Panc1 (cell line): ENCODE results near the gene NR5A1. TPM values are rescaled to one million over a fixed set of nuclear protein-coding genes. Genes with fewer than 3 reads are reported as not detected.

ENCODE experiments used
- ATAC-seq: fragments of 200-7000 bp; cut with Tn5 transposase; 2 replicates; pipeline ENCODE4 v1.9.1; 2020; ENCODE audit warnings: mild to moderate bottlenecking, moderate library complexity
- BruUV-seq: library from RNA; stranded (reverse); fragments of 400-500 nt; replicated peaks from 2 replicates; lab custom pipeline; 2021; lab: Mats Ljungman, UMichigan
- CTCF ChIA-PET: fragments of 300-600 bp; sonication (Branson Sonifier 250); formaldehyde crosslinking; loops from one replicate; lab custom pipeline; 2022; ENCODE audit warnings: antibody characterized with exemption; lab: Charles Lee
- POLR2A ChIA-PET: fragments of 300-600 bp; sonication (Branson Sonifier 250); formaldehyde crosslinking; loops from one replicate; lab custom pipeline; 2022; ENCODE audit warnings: antibody characterized with exemption; lab: Charles Lee
- DNase-seq: peaks from one replicate; pipeline ENCODE4 v3.0.0-alpha.2; 2010; ENCODE audit warnings: low read depth, low spot score
- H3K27ac ChIP-seq: 2 replicates; pipeline ENCODE4 v1.5.1; 2011; ENCODE audit warnings: mild to moderate bottlenecking, low read length, inconsistent platforms
- H3K27me3 ChIP-seq: fragments of 200-500 bp; sonication (Bioruptor generic); 2 replicates; pipeline ENCODE4 v1.6.0; 2014; ENCODE audit warnings: low read length, inconsistent platforms; ENCODE audit not compliant: control insufficient read depth, insufficient read depth
- H3K36me3 ChIP-seq: fragments of 200-500 bp; sonication (Bioruptor generic); 2 replicates; pipeline ENCODE4 v1.5.1; 2014; ENCODE audit warnings: inconsistent platforms, mild to moderate bottlenecking, low read length, moderate library complexity; ENCODE audit not compliant: control insufficient read depth, insufficient read depth
- H3K4me1 ChIP-seq: 2 replicates; pipeline ENCODE4 v1.5.1; 2011; ENCODE audit warnings: inconsistent platforms, mild to moderate bottlenecking, low read length, moderate library complexity; ENCODE audit not compliant: control insufficient read depth, insufficient read depth
- H3K4me3 ChIP-seq, 2 experiments: 2 replicates each; pipeline ENCODE4 v1.5.1; 2011 to 2012; ENCODE audit warnings: low read depth in 2 of 2, low read length in 2 of 2, mild to moderate bottlenecking in 2 of 2, inconsistent platforms in 1 of 2, moderate library complexity in 1 of 2
- H3K9me3 ChIP-seq: fragments of 200-500 bp; sonication (Bioruptor generic); 2 replicates; pipeline ENCODE4 v1.5.1; 2014; ENCODE audit warnings: low read depth, mild to moderate bottlenecking, inconsistent platforms, low read length, moderate library complexity; ENCODE audit not compliant: control insufficient read depth, insufficient read depth
- CTCF ChIP-seq: fragments of 450-650 bp; IDR thresholded peaks from 2 replicates; pipeline ENCODE4 v1.5.1; 2017; ENCODE audit warnings: mild to moderate bottlenecking
- POLR2AphosphoS5 ChIP-seq: IDR thresholded peaks from 2 replicates; pipeline ENCODE4 v1.6.1; 2012; ENCODE audit warnings: mild to moderate bottlenecking, low read depth, low read length, moderate library complexity
- REST ChIP-seq, 2 experiments: IDR thresholded peaks; 2 replicates each; pipeline ENCODE4 v1.6.1; 2011 to 2012; ENCODE audit warnings: low read depth in 2 of 2, control low read depth in 1 of 2, low read length in 1 of 2, mild to moderate bottlenecking in 1 of 2, moderate library complexity in 1 of 2; ENCODE audit not compliant: insufficient read depth in 1 of 2
- SIN3A ChIP-seq: IDR thresholded peaks from 2 replicates; pipeline ENCODE4 v1.6.1; 2012; ENCODE audit warnings: low read depth, mild to moderate bottlenecking, low read length, moderate library complexity, borderline replicate concordance; ENCODE audit not compliant: insufficient read depth
- TCF7L2 ChIP-seq: IDR thresholded peaks from 2 replicates; pipeline ENCODE4 v1.6.1; 2011; ENCODE audit warnings: mild to moderate bottlenecking, low read depth, low read length, inconsistent platforms
- in situ Hi-C: cut with HindIII; loops from 2 replicates; pipeline ENCODE4 v1.10.0; 2016; ENCODE audit warnings: low sequenced_read_pairs, low pct_unique_long_range_greater_than_20kb
- intact Hi-C: fragments of 100-400 bp; cut with micrococcal nuclease; formaldehyde crosslinking; loops from one replicate; pipeline ENCODE4 v1.10.0; 2022; ENCODE audit not compliant: unreplicated experiment
- total RNA-seq: library from RNA; stranded (reverse); gene quantifications from one replicate; pipeline ENCODE4 v1.2.1, GENCODE V29; 2021; ENCODE audit not compliant: unreplicated experiment

NR5A1 gene
- total RNA-seq, 1 experiment from 2014 or later: 2.5 TPM

- H3K36me3 ChIP-seq: no peaks in the 10 kb centered on the region
- no peak overlapping the region for H3K4me3 ChIP-seq
- H3K27me3 ChIP-seq: no peaks in the 10 kb centered on the region
- no peaks in the 10 kb centered on the region for H3K9me3 ChIP-seq
- no peak overlapping the region for H3K27ac ChIP-seq
- ChIA-PET CTCF (no interaction called here), POLR2A (no interaction called here)
- no peak for DNase-seq
- H3K4me1 ChIP-seq: no peaks in the 10 kb centered on the region
- ATAC-seq: no peak
- in situ Hi-C loops (no loop called here), intact Hi-C loops (no loop called here)
- TF ChIP-seq CTCF (no peak), SIN3A (no peak), POLR2AphosphoS5 (no peak), REST (IDR thresholded peaks at IDR 0.05; ENCODE audit: insufficient read depth in 1 of 2, low read depth in 2 of 2, low read length in 1 of 2) (no peak), TCF7L2 (no peak)
- no TSS peak for BruUV-seq
These were observed 64.8 kb downstream of the NR5A1 start for GRCh38 chr9:124442379-124442778.

GRCh38 chr9:124441291-124441690, 65.9 kb downstream of the NR5A1 start:
- Histone ChIP-seq H3K27ac (no peak overlapping the region), H3K36me3 (no peaks in the 10 kb centered on the region), H3K9me3 (no peaks in the 10 kb centered on the region), H3K27me3 (no peaks in the 10 kb centered on the region), H3K4me3 (no peak overlapping the region), H3K4me1 (no peaks in the 10 kb centered on the region)
- intact Hi-C loops (no loop called here), in situ Hi-C loops (no loop called here)
- DNase-seq (no peak), ATAC-seq (no peak)
- TF ChIP-seq CTCF (no peak), SIN3A (no peak), POLR2AphosphoS5 (no peak), TCF7L2 (no peak), REST (IDR thresholded peaks at IDR 0.05; ENCODE audit: insufficient read depth in 1 of 2, low read depth in 2 of 2, low read length in 1 of 2) (no peak)
- no TSS peak for BruUV-seq
- ChIA-PET CTCF (interaction anchor here (0.6 kb wide), 1 partner anchor 22 kb away, joined by 5 read pairs; no protein-coding TSS in a partner anchor), POLR2A (interaction anchor here (0.7 kb wide), 1 partner anchor 22 kb away, joined by 13 read pairs; no protein-coding TSS in a partner anchor)
